NCI-H345 treated with DMSO at 0.1 percent for 48 hours (cell line): ENCODE results near the gene ARHGEF1.
"Not testable (repeated sequence)": the region's sequence is repeated elsewhere in the genome, so short reads cannot be mapped to it uniquely, and the experiment has no call there.

ENCODE experiments used
- DNase-seq: peaks from one replicate; lab custom pipeline; 2025; ENCODE audit not compliant: unreplicated experiment; lab: John Stamatoyannopoulos, UW

Gene ARHGEF1

GRCh38 chr19:41862445-41862986 lies 20.5 kb upstream of the ARHGEF1 start:
- no peak for DNase-seq

GRCh38 chr19:41863209-41863931 lies 19.6 kb upstream of the ARHGEF1 start:
- DNase-seq: no peak

- no peak for DNase-seq
These were observed 18.6 kb upstream of the ARHGEF1 start for GRCh38 chr19:41864374-41864773.

DNA sequence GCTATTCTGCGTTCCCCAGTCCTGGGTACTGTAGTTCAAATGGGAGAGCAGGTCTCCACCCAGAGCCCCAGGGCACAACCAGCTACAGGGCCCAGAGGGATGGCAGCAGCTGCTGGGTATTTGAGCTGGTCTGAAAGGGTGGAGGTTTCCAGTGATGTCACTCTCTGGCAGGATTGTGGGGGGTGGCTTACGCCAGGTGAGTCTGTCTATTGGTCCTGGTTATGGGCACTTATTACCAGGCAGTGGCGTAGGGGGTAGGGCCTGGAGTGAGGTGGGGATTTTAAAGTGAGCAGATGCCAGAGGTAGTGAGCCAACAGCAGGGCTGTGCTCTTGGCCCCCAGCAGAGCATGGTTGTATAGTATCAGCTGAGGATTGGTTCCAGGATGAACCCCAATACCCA lies 16.7 kb upstream of the ARHGEF1 start:
- no peak for DNase-seq

GRCh38 chr19:41868120-41868988 lies 14.6 kb upstream of the ARHGEF1 start:
- no peak for DNase-seq

DNA sequence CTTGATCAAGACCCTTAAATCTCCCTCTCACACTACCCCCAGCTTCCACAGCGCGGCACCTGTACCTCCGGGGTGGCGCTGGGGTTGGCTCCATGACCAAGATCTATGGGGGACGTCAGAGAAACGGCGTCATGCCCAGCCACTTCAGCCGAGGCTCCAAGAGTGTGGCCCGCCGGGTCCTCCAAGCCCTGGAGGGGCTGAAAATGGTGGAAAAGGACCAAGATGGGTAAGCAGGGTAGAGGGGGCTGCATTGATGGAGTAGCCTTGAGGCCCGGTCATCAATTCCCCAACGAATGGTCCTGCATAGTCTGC lies 14.0 kb upstream of the ARHGEF1 start:
- DNase-seq: no peak

DNA sequence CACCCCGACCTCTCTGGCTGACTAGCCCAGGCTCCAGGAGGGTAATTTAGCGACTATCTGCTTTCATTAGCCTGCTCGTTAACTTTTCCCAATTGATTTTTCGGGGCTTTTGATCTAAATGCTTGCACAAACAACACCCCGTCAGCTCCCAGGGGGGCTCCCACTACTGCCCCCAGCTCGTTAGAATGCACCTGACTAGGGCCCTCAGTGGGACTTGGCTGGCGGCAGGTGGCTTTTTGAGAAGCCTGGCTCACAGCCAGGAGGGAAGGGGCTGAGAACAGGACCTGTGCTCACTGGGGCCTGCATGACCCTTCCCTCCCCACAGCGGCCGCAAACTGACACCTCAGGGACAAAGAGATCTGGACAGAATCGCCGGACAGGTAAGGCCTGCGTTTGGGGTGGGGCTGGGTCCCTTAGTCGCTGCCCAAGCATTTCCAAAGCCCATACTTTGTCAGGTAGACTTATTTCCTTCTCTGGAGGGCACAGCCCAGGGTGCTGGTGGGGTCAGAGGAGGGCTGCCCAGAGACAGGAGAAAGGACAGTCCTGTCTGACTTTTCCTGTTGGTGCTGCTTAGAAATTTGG lies 13.5 kb upstream of the ARHGEF1 start:
- DNase-seq: no peak

DNA sequence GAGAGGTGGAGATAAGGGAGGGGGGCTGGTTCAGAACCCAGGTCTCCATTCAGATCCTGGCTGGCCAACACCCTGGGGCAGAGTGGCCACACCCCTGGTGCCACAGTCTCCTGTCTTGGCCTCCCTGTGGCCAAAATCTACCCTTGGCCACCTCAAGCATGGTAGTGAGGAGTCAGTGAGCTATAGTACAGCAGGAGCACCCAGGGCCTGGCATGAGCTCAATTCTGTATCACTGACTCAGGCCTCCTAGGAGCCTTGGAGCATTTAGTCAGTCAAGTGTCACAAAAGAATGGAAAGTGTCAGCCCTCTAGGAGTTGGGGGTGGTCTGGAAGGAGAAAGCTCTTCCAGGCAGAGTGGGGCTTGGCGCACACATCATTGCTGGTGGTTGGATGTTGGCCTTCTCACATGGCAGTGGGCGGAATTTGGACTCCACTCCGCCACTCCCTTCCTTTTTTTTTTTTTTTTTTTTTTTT lies 12.5 kb upstream of the ARHGEF1 start:
- DNase-seq: no peak

DNA sequence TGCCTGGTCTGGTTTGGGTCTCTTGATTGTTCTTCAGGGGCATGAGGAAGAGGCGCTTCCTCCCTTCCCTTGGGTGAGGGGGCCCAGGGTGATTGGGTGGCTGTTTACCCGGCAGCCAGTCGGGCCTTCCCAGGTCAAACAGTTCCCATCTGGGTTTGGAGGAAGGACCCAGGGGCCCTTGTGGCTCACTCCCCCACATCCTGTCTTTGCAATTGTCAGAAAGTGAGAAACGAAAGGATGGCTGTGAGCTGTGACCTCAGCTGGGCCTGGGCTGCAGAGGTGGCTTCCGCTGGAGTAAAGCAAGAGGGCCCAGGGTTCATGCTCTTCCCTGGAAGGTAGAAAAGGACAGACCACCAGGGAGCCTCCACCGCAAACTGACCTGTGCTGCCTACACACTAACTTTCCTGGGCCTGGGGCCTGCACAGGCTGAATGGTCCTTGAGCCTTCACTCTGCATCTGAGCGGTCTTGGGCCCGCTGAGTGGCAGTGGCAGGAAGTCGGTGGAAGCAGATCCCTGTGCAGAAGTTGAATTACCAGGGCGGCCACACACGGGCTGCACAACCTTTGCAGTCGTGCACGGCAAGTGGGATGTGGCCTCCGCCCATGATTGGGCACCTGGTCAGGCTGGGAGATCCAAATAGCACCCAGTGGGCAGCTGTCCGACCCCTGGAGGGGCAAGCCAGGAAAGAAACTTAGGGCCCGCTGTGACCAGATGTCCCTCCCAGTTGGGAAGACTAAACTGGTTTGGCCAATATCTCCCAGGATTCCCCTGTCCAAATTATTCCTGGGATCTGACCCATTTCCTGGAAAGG lies 11.2 kb upstream of the ARHGEF1 start:
- DNase-seq: no peak

GRCh38 chr19:41872384-41872774 lies 10.6 kb upstream of the ARHGEF1 start:
- DNase-seq: no peak

GRCh38 chr19:41872775-41873647 lies 10.0 kb upstream of the ARHGEF1 start:
- DNase-seq: no peak

- DNase-seq: not testable (repeated sequence)
These were observed 7.0 kb upstream of the ARHGEF1 start for GRCh38 chr19:41875973-41876372.

GRCh38 chr19:41876847-41877832 lies 5.8 kb upstream of the ARHGEF1 start, which contains the start of gene CD79A:
Gene CD79A, plus strand, starts transcription at chr19:41877279. Its CDS starts 26 bp downstream, at chr19:41877305.
- DNase-seq: no peak

DNA sequence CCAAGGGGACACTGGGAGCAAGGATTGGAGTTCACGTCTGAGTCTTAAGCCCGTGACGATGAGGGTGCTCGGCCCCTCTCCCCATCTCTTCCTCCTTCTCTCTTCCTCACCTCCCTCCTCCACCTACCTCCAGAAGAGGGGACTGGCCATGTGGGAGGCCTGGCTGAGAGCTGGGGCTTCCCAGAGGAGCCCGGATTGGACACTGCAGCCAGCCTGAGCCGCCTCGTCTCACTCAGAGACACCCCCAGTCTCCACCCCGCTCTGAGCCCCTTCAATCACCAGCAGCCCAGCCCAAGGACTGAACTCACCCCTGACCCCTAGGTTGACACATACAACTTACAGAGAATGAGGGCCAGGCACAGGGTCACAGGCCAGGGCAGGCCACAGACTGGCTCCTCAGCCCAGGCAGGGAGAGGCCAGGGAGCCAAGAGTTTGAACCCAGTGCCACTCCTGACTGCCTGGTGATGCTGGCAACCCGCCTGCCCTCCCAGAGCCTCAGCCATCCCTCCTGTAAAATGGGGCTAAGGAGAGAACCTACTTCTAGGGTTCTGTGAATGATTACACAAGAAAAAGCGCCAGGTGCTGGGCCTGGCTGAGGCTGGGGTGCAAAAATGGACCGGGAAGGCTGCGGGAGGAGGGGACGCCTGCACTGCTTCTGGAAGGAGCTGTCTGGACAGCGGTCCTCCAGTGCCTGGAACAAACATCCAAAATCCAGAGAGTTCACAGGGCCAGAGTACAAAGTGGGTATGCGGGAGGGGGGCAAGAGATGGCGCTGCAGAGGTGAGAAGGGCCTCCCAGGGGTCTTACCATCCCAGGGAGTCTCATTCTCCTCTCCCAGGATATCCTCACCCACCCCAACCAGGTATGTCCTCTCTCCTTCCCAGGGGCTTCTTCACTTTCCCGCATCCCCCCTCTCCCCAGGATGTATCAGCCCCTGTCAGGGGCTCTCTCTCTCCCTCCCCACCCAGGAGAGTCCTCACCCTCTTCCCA lies 4.8 kb upstream of the ARHGEF1 start:
- no peak for DNase-seq

DNA sequence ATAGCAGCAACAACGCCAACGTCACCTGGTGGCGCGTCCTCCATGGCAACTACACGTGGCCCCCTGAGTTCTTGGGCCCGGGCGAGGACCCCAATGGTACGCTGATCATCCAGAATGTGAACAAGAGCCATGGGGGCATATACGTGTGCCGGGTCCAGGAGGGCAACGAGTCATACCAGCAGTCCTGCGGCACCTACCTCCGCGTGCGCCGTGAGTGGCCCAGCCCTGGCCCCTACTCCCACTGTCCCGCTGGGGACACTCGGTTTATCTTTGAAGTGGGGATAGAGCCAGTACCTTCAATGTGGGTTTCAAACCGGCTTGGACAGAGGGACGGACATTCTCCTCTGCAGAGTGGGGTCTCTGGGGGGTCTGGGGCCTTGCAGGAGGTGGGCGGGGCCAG lies 3.9 kb upstream of the ARHGEF1 start:
- no peak for DNase-seq

DNA sequence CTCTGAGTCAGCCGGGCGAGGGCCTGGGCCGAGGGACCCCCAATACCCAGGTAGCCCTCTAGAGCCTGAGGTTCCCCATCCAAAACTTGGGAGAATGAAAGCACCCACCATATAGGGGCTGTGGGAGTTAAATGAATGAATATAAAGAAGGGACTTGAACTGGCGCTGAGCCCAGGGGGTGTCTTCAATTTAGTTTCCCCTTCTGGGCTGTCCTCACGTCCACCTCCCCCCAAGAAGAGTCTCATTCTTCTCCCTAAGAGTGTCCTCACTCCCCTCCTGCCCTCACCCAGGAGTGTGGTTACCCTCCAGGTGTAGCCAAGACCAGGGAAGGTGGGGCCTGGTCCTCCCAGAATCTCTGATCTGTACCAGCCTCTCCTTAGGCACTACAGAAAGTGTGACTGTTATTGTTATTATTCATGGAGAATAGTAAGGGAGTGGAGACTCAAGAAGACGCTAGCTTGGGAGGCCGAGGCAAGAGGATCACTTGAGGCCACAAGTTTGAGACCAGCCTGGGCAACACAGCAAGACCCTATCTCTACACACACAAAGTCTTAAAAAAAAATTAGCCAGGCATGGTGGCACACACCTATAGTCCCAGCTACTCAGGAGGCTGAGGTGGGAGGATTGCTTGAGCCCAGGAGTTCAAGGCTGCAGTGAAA lies 3.2 kb upstream of the ARHGEF1 start:
- DNase-seq: no peak

DNA sequence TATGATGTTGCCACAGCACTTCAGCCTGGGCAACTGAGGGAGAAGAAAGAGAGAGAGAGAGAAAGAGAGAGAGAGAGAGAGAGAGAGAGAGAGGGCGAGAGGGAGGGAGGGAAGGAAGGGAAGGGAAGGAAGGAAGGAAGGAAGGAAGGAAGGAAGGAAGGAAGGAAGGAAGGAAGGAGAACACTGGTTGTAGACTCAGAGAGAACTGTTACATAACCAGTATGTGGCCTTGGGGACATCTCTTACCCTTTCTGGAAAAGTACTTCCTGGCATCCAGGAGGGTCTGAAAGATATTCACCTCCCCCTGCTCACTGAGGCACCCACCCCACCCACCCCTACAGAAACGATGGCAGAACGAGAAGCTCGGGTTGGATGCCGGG lies 2.7 kb upstream of the ARHGEF1 start:
- no peak for DNase-seq
